ENCODE measurements around the gene ULK3. TPM values are rescaled to one million over a fixed set of nuclear protein-coding genes. Genes with fewer than 3 reads are reported as not detected.
A peak's percentile ranks its signal among the peaks of the same experiment; 100 is the strongest.
"Not testable (repeated sequence)": the region's sequence is repeated elsewhere in the genome, so short reads cannot be mapped to it uniquely, and the experiment has no call there.

Gene ULK3
- total and polyA plus RNA-seq, 2 donors, result 26.0 to 59.4 TPM

GRCh38 chr15:74887537-74888193, 44.7 kb upstream of the ULK3 start:
- Histone ChIP-seq H3K36me3 (ENCODE audit: control insufficient read depth in 2 of 2, insufficient read depth in 2 of 2, low read length in 1 of 2) (peaks cover 5 to 10% of the 10 kb centered on the region in 2 donors), H3K4me1 (ENCODE audit: control insufficient read depth in 2 of 2, insufficient read depth in 2 of 2, low read length in 2 of 2) (peaks cover 11 to 21% of the 10 kb centered on the region in 2 donors)
- H3K9me3 ChIP-seq (ENCODE audit: control insufficient read depth in 2 of 2, insufficient read depth in 1 of 2, low read length in 1 of 2); H3K4me3 ChIP-seq (ENCODE audit: low read length in 2 of 2); H3K27me3 ChIP-seq (ENCODE audit: control insufficient read depth in 2 of 2, insufficient read depth in 1 of 2, low read length in 1 of 2); H3K27ac ChIP-seq (ENCODE audit: low read depth in 1 of 2, low read length in 1 of 2); DNase-seq (ENCODE audit: low read depth in 6 of 9, low spot score in 9 of 9): not testable (repeated sequence)
- 95% methylated on average over 9 of the region's 10 CpGs for WGBS

- Histone ChIP-seq H3K36me3 (ENCODE audit: control insufficient read depth in 2 of 2, insufficient read depth in 2 of 2, low read length in 1 of 2) (no peaks in the 10 kb centered on the region), H3K4me3 (ENCODE audit: low read length in 2 of 2) (no peak overlapping the region), H3K27me3 (ENCODE audit: control insufficient read depth in 2 of 2, insufficient read depth in 1 of 2, low read length in 1 of 2) (no peaks in the 10 kb centered on the region), H3K27ac (ENCODE audit: low read depth in 1 of 2, low read length in 1 of 2) (no peak overlapping the region), H3K4me1 (ENCODE audit: control insufficient read depth in 2 of 2, insufficient read depth in 2 of 2, low read length in 2 of 2) (peaks cover 9 to 15% of the 10 kb centered on the region in 2 donors), H3K9me3 (ENCODE audit: control insufficient read depth in 2 of 2, insufficient read depth in 1 of 2, low read length in 1 of 2) (peaks cover 0 to 8% of the 10 kb centered on the region in 2 donors)
- no peak for DNase-seq (ENCODE audit: low read depth in 6 of 9, low spot score in 9 of 9)
- 95% methylated on average over 5 of the region's 5 CpGs for WGBS
These were observed 42.5 kb upstream of the ULK3 start for GRCh38 chr15:74885461-74885860.

- H3K9me3 ChIP-seq (ENCODE audit: control insufficient read depth in 2 of 2, insufficient read depth in 1 of 2, low read length in 1 of 2), result peaks cover 0 to 8% of the 10 kb centered on the region in 2 donors
- no peaks in the 10 kb centered on the region for H3K27me3 ChIP-seq (ENCODE audit: control insufficient read depth in 2 of 2, insufficient read depth in 1 of 2, low read length in 1 of 2)
- no peak overlapping the region for H3K27ac ChIP-seq (ENCODE audit: low read depth in 1 of 2, low read length in 1 of 2)
- WGBS, result 95% methylated on average over 4 of the region's 4 CpGs
- H3K36me3 ChIP-seq (ENCODE audit: control insufficient read depth in 2 of 2, insufficient read depth in 2 of 2, low read length in 1 of 2), result no peaks in the 10 kb centered on the region
- no peak for DNase-seq (ENCODE audit: low read depth in 6 of 9, low spot score in 9 of 9)
- no peak overlapping the region for H3K4me3 ChIP-seq (ENCODE audit: low read length in 2 of 2)
- H3K4me1 ChIP-seq (ENCODE audit: control insufficient read depth in 2 of 2, insufficient read depth in 2 of 2, low read length in 2 of 2), result peaks cover 6 to 10% of the 10 kb centered on the region in 2 donors
These were observed 41.7 kb upstream of the ULK3 start for GRCh38 chr15:74884428-74885223.

- Histone ChIP-seq H3K9me3 (ENCODE audit: control insufficient read depth in 2 of 2, insufficient read depth in 1 of 2, low read length in 1 of 2) (peaks cover 0 to 8% of the 10 kb centered on the region in 2 donors), H3K4me1 (ENCODE audit: control insufficient read depth in 2 of 2, insufficient read depth in 2 of 2, low read length in 2 of 2) (no peaks in the 10 kb centered on the region), H3K27me3 (ENCODE audit: control insufficient read depth in 2 of 2, insufficient read depth in 1 of 2, low read length in 1 of 2) (no peaks in the 10 kb centered on the region), H3K27ac (ENCODE audit: low read depth in 1 of 2, low read length in 1 of 2) (no peak overlapping the region), H3K4me3 (ENCODE audit: low read length in 2 of 2) (no peak overlapping the region), H3K36me3 (ENCODE audit: control insufficient read depth in 2 of 2, insufficient read depth in 2 of 2, low read length in 1 of 2) (no peaks in the 10 kb centered on the region)
- 97% methylated on average over 6 of the region's 6 CpGs for WGBS
- DNase-seq (ENCODE audit: low read depth in 6 of 9, low spot score in 9 of 9), result no peak
These were observed 39.6 kb upstream of the ULK3 start for GRCh38 chr15:74882528-74882927.

- 83% methylated on average over 4 of the region's 4 CpGs for WGBS
- H3K36me3 ChIP-seq (ENCODE audit: control insufficient read depth in 2 of 2, insufficient read depth in 2 of 2, low read length in 1 of 2), result no peaks in the 10 kb centered on the region
- H3K4me3 ChIP-seq (ENCODE audit: low read length in 2 of 2), result no peak overlapping the region
- peaks cover 0 to 7% of the 10 kb centered on the region in 2 donors for H3K4me1 ChIP-seq (ENCODE audit: control insufficient read depth in 2 of 2, insufficient read depth in 2 of 2, low read length in 2 of 2)
- H3K9me3 ChIP-seq (ENCODE audit: control insufficient read depth in 2 of 2, insufficient read depth in 1 of 2, low read length in 1 of 2), result peaks cover 0 to 8% of the 10 kb centered on the region in 2 donors
- no peak for DNase-seq (ENCODE audit: low read depth in 6 of 9, low spot score in 9 of 9)
- H3K27me3 ChIP-seq (ENCODE audit: control insufficient read depth in 2 of 2, insufficient read depth in 1 of 2, low read length in 1 of 2), result no peaks in the 10 kb centered on the region
- H3K27ac ChIP-seq (ENCODE audit: low read depth in 1 of 2, low read length in 1 of 2), result no peak overlapping the region
These were observed 35.3 kb upstream of the ULK3 start for GRCh38 chr15:74878273-74878672.

GRCh38 chr15:74873756-74874424, 30.9 kb upstream of the ULK3 start:
- Histone ChIP-seq H3K27me3 (ENCODE audit: control insufficient read depth in 2 of 2, insufficient read depth in 1 of 2, low read length in 1 of 2) (no peaks in the 10 kb centered on the region), H3K36me3 (ENCODE audit: control insufficient read depth in 2 of 2, insufficient read depth in 2 of 2, low read length in 1 of 2) (peaks cover 0 to 5% of the 10 kb centered on the region in 2 donors), H3K27ac (ENCODE audit: low read depth in 1 of 2, low read length in 1 of 2) (peak overlapping the region; percentile 22 to 66), H3K4me3 (ENCODE audit: low read length in 2 of 2) (peak overlapping the region; percentile 74 to 97), H3K4me1 (ENCODE audit: control insufficient read depth in 2 of 2, insufficient read depth in 2 of 2, low read length in 2 of 2) (peaks cover 22 to 34% of the 10 kb centered on the region in 2 donors), H3K9me3 (ENCODE audit: control insufficient read depth in 2 of 2, insufficient read depth in 1 of 2, low read length in 1 of 2) (peaks cover 0 to 2% of the 10 kb centered on the region in 2 donors)
- no peak for DNase-seq (ENCODE audit: low read depth in 6 of 9, low spot score in 9 of 9)
- WGBS, result 54% methylated on average over 16 of the region's 16 CpGs

GRCh38 chr15:74873036-74873755, 30.2 kb upstream of the ULK3 start, which contains the start of gene SCAMP2:
Gene SCAMP2, minus strand, starts transcription at chr15:74873365. Its CDS starts 110 bp downstream, at chr15:74873255.
- Histone ChIP-seq H3K36me3 (ENCODE audit: control insufficient read depth in 2 of 2, insufficient read depth in 2 of 2, low read length in 1 of 2) (peaks cover under 1 to 10% of the 10 kb centered on the region in 2 donors), H3K4me3 (ENCODE audit: low read length in 2 of 2) (peak within 1 kb of the TSS; percentile 74 to 97), H3K4me1 (ENCODE audit: control insufficient read depth in 2 of 2, insufficient read depth in 2 of 2, low read length in 2 of 2) (peaks cover 26 to 37% of the 10 kb centered on the region in 2 donors), H3K27ac (ENCODE audit: low read depth in 1 of 2, low read length in 1 of 2) (peak within 1 kb of the TSS; percentile 84 to 98), H3K9me3 (ENCODE audit: control insufficient read depth in 2 of 2, insufficient read depth in 1 of 2, low read length in 1 of 2) (peaks cover 0 to 2% of the 10 kb centered on the region in 2 donors), H3K27me3 (ENCODE audit: control insufficient read depth in 2 of 2, insufficient read depth in 1 of 2, low read length in 1 of 2) (no peaks in the 10 kb centered on the region)
- under 1% methylated on average over 49 of the region's 52 CpGs for WGBS
- peak; percentile 78 to 96 (median 88) for DNase-seq (ENCODE audit: low read depth in 6 of 9, low spot score in 9 of 9)

GRCh38 chr15:74872702-74873035, 29.7 kb upstream of the ULK3 start:
- H3K27ac ChIP-seq (ENCODE audit: low read depth in 1 of 2, low read length in 1 of 2), result peak overlapping the region; percentile 84 to 98
- H3K9me3 ChIP-seq (ENCODE audit: control insufficient read depth in 2 of 2, insufficient read depth in 1 of 2, low read length in 1 of 2), result peaks cover 2 to 4% of the 10 kb centered on the region in 2 donors
- H3K27me3 ChIP-seq (ENCODE audit: control insufficient read depth in 2 of 2, insufficient read depth in 1 of 2, low read length in 1 of 2), result no peaks in the 10 kb centered on the region
- peaks cover 6 to 15% of the 10 kb centered on the region in 2 donors for H3K36me3 ChIP-seq (ENCODE audit: control insufficient read depth in 2 of 2, insufficient read depth in 2 of 2, low read length in 1 of 2)
- H3K4me3 ChIP-seq (ENCODE audit: low read length in 2 of 2), result peak overlapping the region; percentile 74 to 97
- WGBS, result 2% methylated on average over 11 of the region's 11 CpGs
- no peak for DNase-seq (ENCODE audit: low read depth in 6 of 9, low spot score in 9 of 9)
- peaks cover 29 to 41% of the 10 kb centered on the region in 2 donors for H3K4me1 ChIP-seq (ENCODE audit: control insufficient read depth in 2 of 2, insufficient read depth in 2 of 2, low read length in 2 of 2)

Measured in thymus (tissue), 11 donors.